Activated CD4-positive, alpha-beta memory T cell treated with anti-CD3 and anti-CD28 coated beads for 36 hours (primary cell): Measurements from ENCODE around the gene TDRD7. TPM values are rescaled to one million over a fixed set of nuclear protein-coding genes. Genes with fewer than 3 reads are reported as not detected.
"Not testable (repeated sequence)": the region's sequence is repeated elsewhere in the genome, so short reads cannot be mapped to it uniquely, and the experiment has no call there.

Experiments used
- CTCF ChIA-PET: fragments of 350-600 bp; sonication (Branson Sonifier 250); formaldehyde crosslinking; loops from one replicate; lab custom pipeline; 2021; ENCODE audit warnings: antibody characterized with exemption, inconsistent platforms; lab: Charles Lee
- POLR2A ChIA-PET: fragments of 350-600 bp; sonication (Branson Sonifier 250); formaldehyde crosslinking; loops from one replicate; lab custom pipeline; 2021; ENCODE audit warnings: antibody characterized with exemption; lab: Charles Lee
- DNase-seq: peaks from one replicate; pipeline ENCODE4 v3.0.0-alpha.2; 2020
- H3K27ac Mint-ChIP-seq: one replicate; pipeline ENCODE4 v1.8.0; 2021; ENCODE audit warnings: mixed read lengths
- H3K27me3 Mint-ChIP-seq: one replicate; pipeline ENCODE4 v1.8.0; 2021; ENCODE audit warnings: mixed read lengths
- H3K36me3 Mint-ChIP-seq: one replicate; pipeline ENCODE4 v1.8.0; 2021; ENCODE audit warnings: mixed read lengths
- H3K4me1 Mint-ChIP-seq: one replicate; pipeline ENCODE4 v1.8.0; 2021; ENCODE audit warnings: low read depth, mixed read lengths
- H3K4me3 Mint-ChIP-seq: one replicate; pipeline ENCODE4 v1.8.0; 2021; ENCODE audit warnings: mild to moderate bottlenecking, mixed read lengths
- H3K9me3 Mint-ChIP-seq: one replicate; pipeline ENCODE4 v1.8.0; 2021; ENCODE audit warnings: mixed read lengths
- intact Hi-C: fragments of 100-400 bp; cut with micrococcal nuclease; formaldehyde crosslinking; loops from one replicate; pipeline ENCODE4 v1.15.1; 2023
- total RNA-seq, 2 experiments: library from RNA; stranded (reverse); gene quantifications; one replicate each; pipeline ENCODE4 v1.2.3, GENCODE V29; 2021

Gene TDRD7
- total RNA-seq, 2 experiments from 2014 or later, result 12.3 to 12.5 TPM

GRCh38 chr9:97484134-97484533 is 72.2 kb downstream of the TDRD7 start:
- Mint-ChIP-seq H3K27me3 (no peaks in the 10 kb centered on the region), H3K36me3 (peaks cover 68% of the 10 kb centered on the region), H3K4me3 (no peak overlapping the region), H3K4me1 (no peaks in the 10 kb centered on the region), H3K27ac (no peak overlapping the region), H3K9me3 (peaks cover 18% of the 10 kb centered on the region)
- POLR2A ChIA-PET, result no interaction called here
- DNase-seq, result no peak
- intact Hi-C loops, result no loop called here
- CTCF ChIA-PET, result interaction anchor here (1.2 to 2.2 kb wide), 2 partner anchors 97 to 115 kb away, joined by 3 to 7 read pairs; no protein-coding TSS in a partner anchor

GRCh38 chr9:97487107-97487506 is 75.2 kb downstream of the TDRD7 start:
- H3K27me3 Mint-ChIP-seq, result no peaks in the 10 kb centered on the region
- peaks cover 56% of the 10 kb centered on the region for H3K36me3 Mint-ChIP-seq
- H3K4me1 Mint-ChIP-seq, result no peaks in the 10 kb centered on the region
- CTCF ChIA-PET, result interaction anchor here (0.9 to 1.4 kb wide), 2 partner anchors 10 to 18 kb away, joined by 3 to 5 read pairs; no protein-coding TSS in a partner anchor
- POLR2A ChIA-PET, result no interaction called here
- H3K4me3 Mint-ChIP-seq, result no peak overlapping the region
- no peak overlapping the region for H3K27ac Mint-ChIP-seq
- intact Hi-C loops, result no loop called here
- no peak for DNase-seq
- peaks cover 16% of the 10 kb centered on the region for H3K9me3 Mint-ChIP-seq

- Mint-ChIP-seq H3K4me3 (no peak overlapping the region), H3K27me3 (no peaks in the 10 kb centered on the region), H3K36me3 (peaks cover 50% of the 10 kb centered on the region), H3K27ac (no peak overlapping the region), H3K4me1 (no peaks in the 10 kb centered on the region), H3K9me3 (peaks cover 16% of the 10 kb centered on the region)
- no peak for DNase-seq
- intact Hi-C loops, result no loop called here
- POLR2A ChIA-PET, result no interaction called here
- CTCF ChIA-PET, result no interaction called here
Measured at GRCh38 chr9:97487861-97488260, 76.0 kb downstream of the TDRD7 start.

- POLR2A ChIA-PET, result no interaction called here
- no peak for DNase-seq
- Mint-ChIP-seq H3K4me1 (no peaks in the 10 kb centered on the region), H3K4me3 (no peak overlapping the region), H3K27me3 (no peaks in the 10 kb centered on the region), H3K9me3 (peaks cover 16% of the 10 kb centered on the region), H3K27ac (no peak overlapping the region), H3K36me3 (peaks cover 41% of the 10 kb centered on the region)
- intact Hi-C loops, result no loop called here
- CTCF ChIA-PET, result interaction anchor here (1.1 kb wide), 1 partner anchor 19 kb away, joined by 3 read pairs; no protein-coding TSS in a partner anchor
Measured at GRCh38 chr9:97491216-97491999, 79.5 kb downstream of the TDRD7 start.

DNA sequence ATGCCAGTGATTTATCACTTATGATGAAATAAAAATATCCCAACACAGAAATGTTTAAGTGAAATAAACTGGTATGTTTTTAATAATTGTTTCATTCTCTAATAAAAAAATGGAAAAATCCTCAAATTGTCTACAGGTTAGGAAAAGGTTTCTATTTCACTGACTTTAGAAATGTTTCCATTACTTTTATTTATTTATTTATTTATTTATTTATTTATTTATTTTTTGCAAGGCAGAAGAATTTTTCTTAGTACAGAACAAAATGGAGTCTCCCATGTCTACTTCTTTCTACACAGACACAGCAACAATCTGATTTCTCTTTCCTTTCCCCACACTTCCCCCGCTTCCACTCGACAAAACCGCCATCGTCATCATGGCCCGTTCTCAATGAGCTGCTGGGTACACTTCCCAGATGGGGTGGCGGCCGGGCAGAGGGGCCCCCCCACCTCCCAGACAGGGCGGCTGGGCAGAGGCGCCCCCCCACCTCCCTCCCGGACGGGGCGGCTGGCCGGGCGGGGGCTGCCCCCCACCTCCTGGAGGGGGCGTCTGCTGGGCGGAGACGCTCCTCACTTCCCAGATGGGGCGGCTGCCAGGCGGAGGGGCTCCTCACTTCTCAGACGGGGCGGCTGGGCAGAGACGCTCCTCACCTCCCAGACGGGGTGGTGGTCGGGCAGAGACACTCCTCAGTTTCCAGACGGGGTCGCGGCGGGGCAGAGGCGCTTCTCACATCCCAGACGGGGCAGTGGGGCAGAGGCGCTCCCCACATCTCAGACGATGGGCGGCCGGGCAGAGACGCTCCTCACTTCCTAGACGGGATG is 85.9 kb downstream of the TDRD7 start:
- DNase-seq, intact Hi-C loops, H3K4me1 Mint-ChIP-seq: not testable (repeated sequence)

DNA sequence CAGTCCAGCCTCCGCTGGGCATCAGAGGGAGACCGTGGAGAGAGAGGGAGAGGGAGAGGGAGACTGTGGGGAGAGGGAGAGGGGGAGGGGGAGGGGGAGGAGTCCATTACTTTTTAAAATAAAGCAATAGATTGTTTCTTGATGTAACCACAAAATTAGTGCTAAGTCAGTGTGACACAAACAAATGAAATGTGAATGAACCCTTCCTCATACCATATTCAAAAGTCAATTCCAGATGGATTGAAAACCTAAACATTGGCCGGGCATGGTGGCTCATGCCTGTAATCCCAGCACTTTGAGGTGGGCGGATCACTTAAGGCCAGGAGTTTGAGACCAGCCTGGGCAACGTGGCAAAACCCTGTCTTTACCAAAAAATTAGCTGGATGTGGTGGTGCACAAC is 87.0 kb downstream of the TDRD7 start:
- CTCF ChIA-PET, H3K9me3 Mint-ChIP-seq, DNase-seq, H3K27ac Mint-ChIP-seq, H3K4me3 Mint-ChIP-seq, intact Hi-C loops, POLR2A ChIA-PET: not testable (repeated sequence)
- Mint-ChIP-seq H3K27me3 (peaks cover 33% of the 10 kb centered on the region), H3K36me3 (peaks cover 16% of the 10 kb centered on the region), H3K4me1 (peaks cover 15% of the 10 kb centered on the region)

More for the DNA sequence above, 85.9 kb downstream of the TDRD7 start:
- CTCF ChIA-PET, result interaction anchor here (1.1 to 2.5 kb wide), 2 partner anchors 11 to 101 kb away, joined by 3 to 10 read pairs; no protein-coding TSS in a partner anchor
- POLR2A ChIA-PET, H3K9me3 Mint-ChIP-seq, H3K4me3 Mint-ChIP-seq, H3K27ac Mint-ChIP-seq: not testable (repeated sequence)
- H3K36me3 Mint-ChIP-seq, result peaks cover 16% of the 10 kb centered on the region
- H3K27me3 Mint-ChIP-seq, result peaks cover 22% of the 10 kb centered on the region

GRCh38 chr9:97500263-97500662 is 88.4 kb downstream of the TDRD7 start:
- no peak for DNase-seq
- Mint-ChIP-seq H3K9me3 (no peaks in the 10 kb centered on the region), H3K4me3 (no peak overlapping the region), H3K27ac (no peak overlapping the region), H3K27me3 (peaks cover 42% of the 10 kb centered on the region), H3K36me3 (peaks cover 16% of the 10 kb centered on the region), H3K4me1 (peaks cover 15% of the 10 kb centered on the region)
- intact Hi-C loops, result loop anchor here (5.0 to 10.0 kb wide), 2 partner anchors 88 to 95 kb away; partner anchors contain the start of gene TDRD7
- ChIA-PET POLR2A (no interaction called here), CTCF (interaction anchor here (0.6 to 3.1 kb wide), 5 partner anchors 20 to 99 kb away, joined by 3 to 18 read pairs (median 4); no protein-coding TSS in a partner anchor)

- CTCF ChIA-PET, result interaction anchor here (0.6 to 3.1 kb wide), 7 partner anchors 21 to 113 kb away, joined by 3 to 18 read pairs (median 4); no protein-coding TSS in a partner anchor
- POLR2A ChIA-PET, result no interaction called here
- Mint-ChIP-seq H3K27me3 (peaks cover 42% of the 10 kb centered on the region), H3K4me3 (peak overlapping the region; percentile 65), H3K36me3 (peaks cover 12% of the 10 kb centered on the region), H3K4me1 (peaks cover 15% of the 10 kb centered on the region), H3K9me3 (no peaks in the 10 kb centered on the region), H3K27ac (no peak overlapping the region)
- DNase-seq, result no peak
- intact Hi-C loops, result loop anchor here (5.0 to 10.0 kb wide), 2 partner anchors 88 to 94 kb away; partner anchors contain the start of gene TDRD7
Measured at GRCh38 chr9:97500765-97501176, 88.9 kb downstream of the TDRD7 start.

GRCh38 chr9:97501177-97501971 is 89.5 kb downstream of the TDRD7 start, which contains the start of gene TMOD1:
TSS of gene TMOD1 (plus strand) at chr9:97501666. CDS start at chr9:97524189, 22,523 bp downstream.
- Mint-ChIP-seq H3K4me1 (peaks cover 15% of the 10 kb centered on the region), H3K4me3 (peak within 1 kb of the TSS; percentile 65), H3K27ac (no peak within 1 kb of the TSS), H3K36me3 (peaks cover 9% of the 10 kb centered on the region), H3K9me3 (no peaks in the 10 kb centered on the region), H3K27me3 (peaks cover 42% of the 10 kb centered on the region)
- intact Hi-C loops, result loop anchor here (5.0 to 10.0 kb wide), 2 partner anchors 89 to 93 kb away; partner anchors contain the start of gene TDRD7
- ChIA-PET POLR2A (no interaction called here), CTCF (interaction anchor here (0.7 to 3.1 kb wide), 9 partner anchors 21 to 115 kb away, joined by 3 to 18 read pairs (median 4); no protein-coding TSS in a partner anchor)
- DNase-seq, result peak; percentile 56

DNA sequence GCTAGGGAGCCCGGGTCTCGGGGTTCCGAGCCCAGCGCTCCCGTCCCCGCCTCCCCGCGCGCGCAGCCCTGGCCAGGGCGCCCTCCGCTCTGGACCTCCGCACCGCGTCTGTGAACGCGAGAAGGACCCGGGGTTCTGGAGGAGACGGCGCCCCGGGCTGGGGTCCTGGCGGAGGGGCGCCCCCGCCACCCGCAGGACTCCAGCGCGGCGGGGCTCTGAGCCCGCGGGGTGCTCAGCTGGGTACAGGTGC is 90.0 kb downstream of the TDRD7 start:
- H3K4me1 Mint-ChIP-seq, result peaks cover 15% of the 10 kb centered on the region
- ChIA-PET CTCF (interaction anchor here (0.6 to 3.1 kb wide), 8 partner anchors 33 to 116 kb away, joined by 3 to 18 read pairs (median 4); no protein-coding TSS in a partner anchor), POLR2A (interaction anchor here (1.0 kb wide), 1 partner anchor 9 kb away, joined by 3 read pairs; no protein-coding TSS in a partner anchor)
- peaks cover 42% of the 10 kb centered on the region for H3K27me3 Mint-ChIP-seq
- no peak overlapping the region for H3K27ac Mint-ChIP-seq
- no peak for DNase-seq
- peaks cover 3% of the 10 kb centered on the region for H3K36me3 Mint-ChIP-seq
- no peaks in the 10 kb centered on the region for H3K9me3 Mint-ChIP-seq
- intact Hi-C loops, result loop anchor here (5.0 to 10.0 kb wide), 2 partner anchors 90 to 93 kb away; partner anchors contain the start of gene TDRD7
- no peak overlapping the region for H3K4me3 Mint-ChIP-seq
